ENCODE data around the gene GGN. TPM values are rescaled to one million over a fixed set of nuclear protein-coding genes. Genes with fewer than 3 reads are reported as not detected.

GGN gene
- total and polyA plus RNA-seq, 9 of the 15 experiments (the other 6 are each of a cell fraction or from before 2014, with no cell fraction given): 0.15 to 0.33 TPM; not detected in 7

- peak; percentile 74 for TF ChIP-seq PRDM10 (IDR thresholded peaks at IDR 0.05; ENCODE audit: partially characterized antibody)
- TF ChIP-seq NCOA6 (IDR thresholded peaks at IDR 0.05): no peak
- TF ChIP-seq ESRRA (IDR thresholded peaks at IDR 0.05; ENCODE audit: borderline replicate concordance, low read depth): no peak
- no peak for TF ChIP-seq ZNF785 (CRISPR knock-in tag; IDR thresholded peaks at IDR 0.05)
- TF ChIP-seq FOXA3 (CRISPR knock-in tag; conservative IDR thresholded peaks at IDR 0.05 in 1 of 2, IDR thresholded peaks at IDR 0.05 in 1 of 2): no peak
- peak in 1 of 2 experiments; percentile 65 for TF ChIP-seq E2F6 (IDR thresholded peaks at IDR 0.05; ENCODE audit: borderline replicate concordance in 1 of 2, extremely low read depth in 1 of 2, insufficient read depth in 1 of 2, insufficient read length in 1 of 2, low read depth in 1 of 2, low read length in 1 of 2, poor library complexity in 1 of 2, severe bottlenecking in 1 of 2)
- TF ChIP-seq LEF1 (IDR thresholded peaks at IDR 0.05): no peak
- TF ChIP-seq, protein P1, sequence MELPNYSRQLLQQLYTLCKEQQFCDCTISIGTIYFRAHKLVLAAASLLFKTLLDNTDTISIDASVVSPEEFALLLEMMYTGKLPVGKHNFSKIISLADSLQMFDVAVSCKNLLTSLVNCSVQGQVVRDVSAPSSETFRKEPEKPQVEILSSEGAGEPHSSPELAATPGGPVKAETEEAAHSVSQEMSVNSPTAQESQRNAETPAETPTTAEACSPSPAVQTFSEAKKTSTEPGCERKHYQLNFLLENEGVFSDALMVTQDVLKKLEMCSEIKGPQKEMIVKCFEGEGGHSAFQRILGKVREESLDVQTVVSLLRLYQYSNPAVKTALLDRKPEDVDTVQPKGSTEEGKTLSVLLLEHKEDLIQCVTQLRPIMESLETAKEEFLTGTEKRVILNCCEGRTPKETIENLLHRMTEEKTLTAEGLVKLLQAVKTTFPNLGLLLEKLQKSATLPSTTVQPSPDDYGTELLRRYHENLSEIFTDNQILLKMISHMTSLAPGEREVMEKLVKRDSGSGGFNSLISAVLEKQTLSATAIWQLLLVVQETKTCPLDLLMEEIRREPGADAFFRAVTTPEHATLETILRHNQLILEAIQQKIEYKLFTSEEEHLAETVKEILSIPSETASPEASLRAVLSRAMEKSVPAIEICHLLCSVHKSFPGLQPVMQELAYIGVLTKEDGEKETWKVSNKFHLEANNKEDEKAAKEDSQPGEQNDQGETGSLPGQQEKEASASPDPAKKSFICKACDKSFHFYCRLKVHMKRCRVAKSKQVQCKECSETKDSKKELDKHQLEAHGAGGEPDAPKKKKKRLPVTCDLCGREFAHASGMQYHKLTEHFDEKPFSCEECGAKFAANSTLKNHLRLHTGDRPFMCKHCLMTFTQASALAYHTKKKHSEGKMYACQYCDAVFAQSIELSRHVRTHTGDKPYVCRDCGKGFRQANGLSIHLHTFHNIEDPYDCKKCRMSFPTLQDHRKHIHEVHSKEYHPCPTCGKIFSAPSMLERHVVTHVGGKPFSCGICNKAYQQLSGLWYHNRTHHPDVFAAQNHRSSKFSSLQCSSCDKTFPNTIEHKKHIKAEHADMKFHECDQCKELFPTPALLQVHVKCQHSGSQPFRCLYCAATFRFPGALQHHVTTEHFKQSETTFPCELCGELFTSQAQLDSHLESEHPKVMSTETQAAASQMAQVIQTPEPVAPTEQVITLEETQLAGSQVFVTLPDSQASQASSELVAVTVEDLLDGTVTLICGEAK (IDR thresholded peaks at IDR 0.05): no peak
- TF ChIP-seq, protein P1 (CRISPR knock-in tag; IDR thresholded peaks at IDR 0.05): no peak
- TF ChIP-seq, protein P2, sequence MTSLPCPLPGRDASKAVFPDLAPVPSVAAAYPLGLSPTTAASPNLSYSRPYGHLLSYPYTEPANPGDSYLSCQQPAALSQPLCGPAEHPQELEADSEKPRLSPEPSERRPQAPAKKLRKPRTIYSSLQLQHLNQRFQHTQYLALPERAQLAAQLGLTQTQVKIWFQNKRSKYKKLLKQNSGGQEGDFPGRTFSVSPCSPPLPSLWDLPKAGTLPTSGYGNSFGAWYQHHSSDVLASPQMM (CRISPR knock-in tag; IDR thresholded peaks at IDR 0.05): no peak
- no peak for TF ChIP-seq DMBX1 (CRISPR knock-in tag; IDR thresholded peaks at IDR 0.05; ENCODE audit: borderline replicate concordance)
- TF ChIP-seq ADNP (tag; IDR thresholded peaks at IDR 0.05): peak; percentile 72
Measured at GRCh38 chr19:38433268-38433733, 45.5 kb upstream of the GGN start, which contains the start of gene RYR1 (continued).

Measured in K562 (cell line).